ENCODE data around the gene GPR4.

- TF ChIP-seq POLR2A (IDR thresholded peaks at IDR 0.05; ENCODE audit: low read depth, low read length) (no peak), POLR2AphosphoS5 (IDR thresholded peaks at IDR 0.05; ENCODE audit: low read depth, low read length) (no peak)
Observed at GRCh38 chr19:45558399-45558878, 43.6 kb downstream of the GPR4 start.

Measured in GM12892 (cell line).